ENCODE measurements around the gene TM7SF2.
"Not testable (repeated sequence)": the region's sequence is repeated elsewhere in the genome, so short reads cannot be mapped to it uniquely, and the experiment has no call there.

TM7SF2 gene

DNA sequence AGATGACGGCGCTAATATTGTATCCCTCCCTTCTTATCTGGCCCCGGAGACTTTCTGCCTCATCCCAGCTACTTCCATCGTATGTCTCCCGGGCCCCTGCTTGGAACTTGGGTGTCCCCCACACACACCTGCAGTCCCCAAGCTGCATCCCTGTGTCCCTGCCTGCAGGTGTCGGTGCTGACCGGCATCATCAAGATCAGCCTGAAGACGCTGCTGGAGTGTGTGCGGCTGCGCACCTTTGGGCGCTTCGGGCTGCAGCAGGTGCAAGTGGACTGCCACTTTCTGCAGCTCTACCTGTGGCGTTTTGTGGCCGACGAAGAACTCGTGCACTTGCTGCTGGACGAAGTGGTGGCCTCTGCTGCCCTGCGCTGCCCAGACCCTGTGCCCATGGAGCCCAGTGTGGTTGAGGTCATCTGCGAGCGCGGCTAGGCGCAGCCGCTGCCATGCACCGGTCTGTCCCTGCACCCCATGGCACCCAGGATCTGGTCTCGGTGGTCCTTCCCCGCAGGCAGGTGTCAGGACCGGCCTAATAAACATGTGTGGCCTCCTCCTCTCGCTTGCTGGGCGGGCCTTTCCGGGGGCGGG lies 421 bp upstream of the TM7SF2 start:
- in situ Hi-C loops (cut with HindIII; ENCODE audit: low pct_ligation_motif_present, low pct_unique_long_range_greater_than_20kb, low sequenced_read_pairs) = no loop called here
- DNase-seq = no peak

- DNase-seq = peak; percentile 40
- in situ Hi-C loops (cut with HindIII; ENCODE audit: low pct_ligation_motif_present, low pct_unique_long_range_greater_than_20kb, low sequenced_read_pairs) = no loop called here
Measured at GRCh38 chr11:65112546-65113360, 1.1 kb downstream of the TM7SF2 start.

- in situ Hi-C loops (cut with HindIII; ENCODE audit: low pct_ligation_motif_present, low pct_unique_long_range_greater_than_20kb, low sequenced_read_pairs) = no loop called here
- peak; percentile 52 for DNase-seq
Measured at GRCh38 chr11:65113361-65113756, 1.7 kb downstream of the TM7SF2 start.

DNA sequence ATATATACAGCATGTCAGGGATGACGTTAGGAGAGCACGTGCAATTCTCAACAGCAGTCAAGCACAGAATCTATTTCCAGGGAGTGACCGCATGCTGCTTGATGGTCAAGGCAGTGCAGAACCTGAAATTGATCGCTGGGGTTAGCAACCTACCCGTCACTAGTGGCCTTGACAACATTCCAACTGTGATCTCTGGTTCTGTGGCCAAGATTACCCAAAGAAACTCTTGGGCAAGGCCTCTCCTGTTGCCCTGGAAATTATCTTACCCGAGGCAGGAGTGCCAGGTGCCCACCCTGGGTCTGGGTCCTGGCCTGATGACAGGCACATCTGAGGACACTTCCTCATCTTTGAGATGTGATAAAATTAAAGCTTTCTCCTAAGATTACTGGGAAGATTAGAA lies 2.2 kb downstream of the TM7SF2 start:
- in situ Hi-C loops (cut with HindIII; ENCODE audit: low pct_ligation_motif_present, low pct_unique_long_range_greater_than_20kb, low sequenced_read_pairs) = no loop called here
- no peak for DNase-seq

DNA sequence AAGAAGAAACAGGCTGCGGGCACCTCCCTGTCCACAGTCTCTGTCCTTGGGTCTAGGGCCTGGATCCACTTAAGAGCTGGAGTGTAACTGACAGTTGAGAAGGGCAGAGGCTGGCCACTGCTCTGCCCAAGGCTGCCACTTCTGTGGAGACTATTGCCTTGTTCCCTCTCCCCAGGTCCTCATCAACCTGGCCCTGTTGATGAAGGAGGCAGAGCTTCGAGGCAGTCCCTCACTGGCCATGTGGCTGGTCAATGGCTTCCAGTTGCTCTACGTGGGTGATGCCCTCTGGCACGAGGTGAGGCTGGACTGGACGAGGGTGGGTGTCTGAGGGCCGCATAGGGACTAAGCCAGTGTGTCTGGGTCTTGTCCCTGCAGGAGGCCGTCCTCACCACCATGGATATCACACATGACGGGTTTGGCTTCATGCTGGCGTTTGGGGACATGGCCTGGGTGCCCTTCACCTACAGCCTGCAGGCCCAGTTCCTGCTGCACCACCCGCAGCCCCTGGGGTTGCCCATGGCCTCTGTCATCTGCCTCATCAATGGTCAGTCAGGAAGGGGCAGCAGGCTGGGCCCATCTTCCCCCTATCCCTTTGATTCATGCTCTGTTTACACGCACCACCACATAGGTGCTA lies 3.0 kb downstream of the TM7SF2 start:
- in situ Hi-C loops (cut with HindIII; ENCODE audit: low pct_ligation_motif_present, low pct_unique_long_range_greater_than_20kb, low sequenced_read_pairs) = no loop called here
- DNase-seq = no peak

- in situ Hi-C loops (cut with HindIII; ENCODE audit: low pct_ligation_motif_present, low pct_unique_long_range_greater_than_20kb, low sequenced_read_pairs) = no loop called here
- no peak for DNase-seq
Measured at GRCh38 chr11:65115361-65116082, 3.9 kb downstream of the TM7SF2 start.

GRCh38 chr11:65116370-65117205 lies 4.9 kb downstream of the TM7SF2 start:
- in situ Hi-C loops (cut with HindIII; ENCODE audit: low pct_ligation_motif_present, low pct_unique_long_range_greater_than_20kb, low sequenced_read_pairs) = no loop called here
- DNase-seq = peak; percentile 22

DNA sequence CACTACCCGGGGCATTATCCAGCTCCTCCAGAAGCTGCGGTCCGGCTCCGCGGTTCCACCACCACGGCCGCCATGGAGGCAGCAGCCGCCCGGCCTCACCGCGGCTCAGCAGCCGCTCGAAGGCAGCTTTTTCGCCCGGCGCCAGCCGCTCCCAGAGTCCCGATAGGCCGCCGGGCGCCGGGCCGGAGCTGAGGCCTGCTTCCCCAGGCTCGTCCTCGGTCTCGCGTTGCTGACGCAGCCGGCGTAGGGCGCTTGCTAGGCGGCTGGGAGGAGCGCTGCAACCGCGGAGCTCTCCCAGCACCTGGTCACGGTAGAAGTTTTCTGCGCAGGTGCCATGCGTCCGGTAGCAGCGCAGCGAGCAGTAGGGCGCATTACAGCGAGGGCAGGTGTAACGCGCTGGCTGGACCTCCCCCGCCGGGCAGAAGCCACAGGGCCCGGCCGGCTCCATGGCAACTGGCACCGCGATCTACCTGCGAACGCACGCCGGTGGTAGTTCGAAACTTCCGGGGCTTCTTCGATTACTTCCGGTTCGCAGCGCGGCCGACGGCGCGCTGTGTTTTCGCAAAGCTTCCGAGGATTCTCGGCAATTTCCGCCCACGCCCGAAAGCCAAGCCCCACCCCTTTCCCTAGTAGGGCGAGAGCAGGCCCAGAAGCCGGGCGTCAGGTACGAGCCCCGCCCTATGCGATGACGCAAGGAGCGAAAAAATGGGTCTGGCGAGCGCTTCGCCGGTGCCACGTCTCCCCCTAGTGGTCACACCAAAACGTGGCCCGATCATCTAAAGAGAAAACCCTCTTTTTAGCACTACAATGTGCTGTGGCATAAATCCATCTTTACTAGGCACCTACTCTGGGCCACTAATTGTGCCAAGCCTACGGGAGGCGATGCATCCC lies 5.8 kb downstream of the TM7SF2 start, which contains the start of gene ZNHIT2:
Gene ZNHIT2 (minus strand): TSS at position 496 of the 891 bp plus-strand sequence. CDS start 48 bp downstream, at position 448.
- DNase-seq = peak; percentile 97
- in situ Hi-C loops (cut with HindIII; ENCODE audit: low pct_ligation_motif_present, low pct_unique_long_range_greater_than_20kb, low sequenced_read_pairs) = no loop called here

GRCh38 chr11:65118097-65118837 lies 6.6 kb downstream of the TM7SF2 start:
- in situ Hi-C loops (cut with HindIII; ENCODE audit: low pct_ligation_motif_present, low pct_unique_long_range_greater_than_20kb, low sequenced_read_pairs) = no loop called here

DNA sequence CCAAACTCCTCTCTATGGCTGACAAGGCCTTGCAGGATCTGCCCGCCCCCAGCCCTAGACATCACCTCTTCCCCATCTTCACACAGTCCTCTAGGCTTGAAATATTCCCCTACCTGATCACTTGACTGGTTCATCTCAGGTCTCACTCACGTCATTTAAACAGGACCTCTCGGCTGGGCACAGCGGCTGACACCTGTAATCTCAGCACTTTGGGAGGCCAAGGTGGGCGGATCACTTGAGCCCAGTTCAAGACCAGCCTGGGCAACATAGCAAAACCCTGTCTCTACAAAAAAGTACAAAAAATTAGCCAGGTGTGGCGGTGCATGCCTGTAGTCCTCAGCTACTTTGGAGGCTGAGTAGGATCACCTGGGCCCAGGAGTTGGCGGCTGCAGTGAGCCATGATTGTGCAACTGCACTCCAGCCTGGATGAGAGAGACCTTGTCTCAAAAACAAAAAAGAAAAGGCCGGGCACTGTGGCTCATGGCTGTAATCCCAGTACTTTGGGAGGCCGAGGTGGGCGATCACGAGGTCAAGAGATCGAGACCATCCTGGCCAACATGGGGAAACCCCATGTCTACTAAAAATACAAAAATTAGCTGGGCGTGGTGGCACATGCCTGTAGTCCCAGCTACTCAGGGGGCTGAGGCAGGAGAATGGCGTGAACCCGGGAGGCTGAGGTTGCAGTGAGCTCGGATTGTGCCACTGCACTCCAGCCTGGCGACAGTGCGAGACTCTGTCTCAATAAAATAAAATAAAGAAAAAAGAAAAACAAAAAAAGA lies 7.4 kb downstream of the TM7SF2 start:
- in situ Hi-C loops (cut with HindIII; ENCODE audit: low pct_ligation_motif_present, low pct_unique_long_range_greater_than_20kb, low sequenced_read_pairs); DNase-seq: not testable (repeated sequence)

More at GRCh38 chr11:65118097-65118837, 6.6 kb downstream of the TM7SF2 start:
- no peak for DNase-seq

DNA sequence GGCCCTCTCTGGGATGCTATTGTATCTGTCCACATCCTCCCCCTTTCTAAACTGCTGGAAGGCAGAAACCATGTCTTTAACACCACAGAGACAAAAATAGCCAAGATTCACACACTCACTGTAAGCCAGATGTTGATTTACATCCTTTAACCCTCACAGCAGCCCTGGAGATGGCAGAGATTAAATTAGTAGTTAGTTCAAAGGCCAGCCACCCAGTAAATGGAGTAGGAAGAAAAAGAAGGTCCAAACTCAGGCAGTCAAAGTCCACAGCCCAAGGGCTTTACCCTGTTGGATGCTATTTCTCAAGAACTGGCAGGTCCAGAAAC lies 8.0 kb downstream of the TM7SF2 start:
- DNase-seq = no peak
- in situ Hi-C loops (cut with HindIII; ENCODE audit: low pct_ligation_motif_present, low pct_unique_long_range_greater_than_20kb, low sequenced_read_pairs) = no loop called here

GRCh38 chr11:65120831-65121230 lies 9.2 kb downstream of the TM7SF2 start:
- in situ Hi-C loops (cut with HindIII; ENCODE audit: low pct_ligation_motif_present, low pct_unique_long_range_greater_than_20kb, low sequenced_read_pairs) = no loop called here
- DNase-seq = no peak

GRCh38 chr11:65121447-65121864 lies 9.8 kb downstream of the TM7SF2 start:
- in situ Hi-C loops (cut with HindIII; ENCODE audit: low pct_ligation_motif_present, low pct_unique_long_range_greater_than_20kb, low sequenced_read_pairs) = no loop called here
- DNase-seq = no peak

GRCh38 chr11:65121865-65122696 lies 10.4 kb downstream of the TM7SF2 start, which contains the start of the genes FAU and MRPL49:
FAU (minus strand) TSS chr11:65122134; CDS start chr11:65121813, 321 bp downstream.
MRPL49 (plus strand) TSS chr11:65122321; CDS start chr11:65122347, 26 bp downstream.
- peak; percentile 96 for DNase-seq
- in situ Hi-C loops (cut with HindIII; ENCODE audit: low pct_ligation_motif_present, low pct_unique_long_range_greater_than_20kb, low sequenced_read_pairs) = no loop called here

All from ACHN (cell line).